HepG2 (cell line): ENCODE results near the gene EIF3L. TPM values are rescaled to one million over a fixed set of nuclear protein-coding genes. Genes with fewer than 3 reads are reported as not detected.

ENCODE experiments used
- HNRNPLL ChIP-seq: fragments of 200-400 bp; formaldehyde crosslinking; IDR thresholded peaks from 2 replicates; pipeline ENCODE4 v1.6.1; 2017; ENCODE audit warnings: mild to moderate bottlenecking, low read depth, low read length; ENCODE audit not compliant: poor library complexity, severe bottlenecking
- IRF2 ChIP-seq: IDR thresholded peaks from 2 replicates; pipeline ENCODE4 v1.6.1; 2018; ENCODE audit warnings: missing genetic modification reagents, missing compliant biosample characterization
- JARID2 ChIP-seq: sonication (generic); formaldehyde crosslinking; IDR thresholded peaks from 2 replicates; pipeline ENCODE4 v1.8.1; 2023; ENCODE audit warnings: missing genetic modification reagents, inconsistent platforms; ENCODE audit not compliant: insufficient replicate concordance
- JDP2 ChIP-seq: sonication (generic); formaldehyde crosslinking; IDR thresholded peaks from 2 replicates; pipeline ENCODE4 v1.8.1; 2022; ENCODE audit warnings: missing genetic modification reagents, borderline replicate concordance
- KDM5B ChIP-seq: sonication (generic); formaldehyde crosslinking; IDR thresholded peaks from 2 replicates; pipeline ENCODE4 v1.4.0; 2020; ENCODE audit warnings: missing genetic modification reagents, mild to moderate bottlenecking, borderline replicate concordance
- MTF1 ChIP-seq: sonication (generic); formaldehyde crosslinking; IDR thresholded peaks from 2 replicates; pipeline ENCODE4 v1.5.0; 2020; ENCODE audit warnings: missing genetic modification reagents
- MYC ChIP-seq: sonication (generic); formaldehyde crosslinking; IDR thresholded peaks from 2 replicates; pipeline ENCODE4 v1.9.0; 2021; ENCODE audit warnings: missing genetic modification reagents, borderline replicate concordance
- REL ChIP-seq: sonication (generic); formaldehyde crosslinking; conservative IDR thresholded peaks from 2 replicates; pipeline ENCODE4 v1.8.0; 2022; ENCODE audit warnings: mild to moderate bottlenecking, missing genetic modification reagents, moderate library complexity
- RFXAP ChIP-seq: sonication (generic); formaldehyde crosslinking; IDR thresholded peaks from 2 replicates; pipeline ENCODE4 v1.4.0; 2020; ENCODE audit warnings: missing genetic modification reagents, borderline replicate concordance
- RNF2 ChIP-seq: fragments of 450-650 bp; conservative IDR thresholded peaks from 2 replicates; pipeline ENCODE4 v1.6.1; 2016; ENCODE audit warnings: low read depth
- ZC3H13 ChIP-seq: sonication (generic); formaldehyde crosslinking; IDR thresholded peaks from 2 replicates; pipeline ENCODE4 v1.8.1; 2023; ENCODE audit warnings: mild to moderate bottlenecking, missing genetic modification reagents, moderate library complexity
- ZFP90 ChIP-seq: sonication (generic); formaldehyde crosslinking; IDR thresholded peaks from 2 replicates; pipeline ENCODE4 v1.8.0; 2022; ENCODE audit warnings: missing genetic modification reagents, mild to moderate bottlenecking, inconsistent platforms, borderline replicate concordance
- ZNF10 ChIP-seq: sonication (generic); formaldehyde crosslinking; IDR thresholded peaks from 2 replicates; pipeline ENCODE4 v1.4.0; 2020; ENCODE audit warnings: mild to moderate bottlenecking, low read depth, missing genetic modification reagents, borderline replicate concordance
- ZNF136 ChIP-seq: sonication (generic); formaldehyde crosslinking; IDR thresholded peaks from 2 replicates; pipeline ENCODE4 v1.8.1; 2022; ENCODE audit warnings: low read depth, mild to moderate bottlenecking, moderate library complexity, missing genetic modification reagents
- ZNF160 ChIP-seq: sonication (generic); formaldehyde crosslinking; IDR thresholded peaks from 2 replicates; pipeline ENCODE4 v1.8.0; 2022; ENCODE audit warnings: mild to moderate bottlenecking, inconsistent platforms, missing genetic modification reagents
- ZNF329 ChIP-seq: sonication (generic); formaldehyde crosslinking; IDR thresholded peaks from 2 replicates; pipeline ENCODE4 v1.9.0; 2021; ENCODE audit warnings: low read depth, mild to moderate bottlenecking, missing genetic modification reagents
- ZNF432 ChIP-seq: sonication (generic); formaldehyde crosslinking; IDR thresholded peaks from 2 replicates; pipeline ENCODE4 v1.5.0; 2020; ENCODE audit warnings: missing genetic modification reagents, mild to moderate bottlenecking, borderline replicate concordance
- ZNF609 ChIP-seq: sonication (generic); formaldehyde crosslinking; IDR thresholded peaks from 2 replicates; pipeline ENCODE4 v1.4.0; 2020; ENCODE audit warnings: mild to moderate bottlenecking, missing genetic modification reagents, borderline replicate concordance
- ZNF883 ChIP-seq: sonication (generic); formaldehyde crosslinking; IDR thresholded peaks from 2 replicates; pipeline ENCODE4 v1.5.1; 2020; ENCODE audit warnings: mild to moderate bottlenecking, missing genetic modification reagents; ENCODE audit errors: not compliant biosample characterization
- ZSCAN21 ChIP-seq: sonication (generic); formaldehyde crosslinking; IDR thresholded peaks from 2 replicates; pipeline ENCODE4 v1.8.0; 2022; ENCODE audit warnings: mild to moderate bottlenecking, missing genetic modification reagents, moderate library complexity, borderline replicate concordance
- polyA plus RNA-seq, 8 experiments: library from polyadenylated mRNA; depleted of rRNA in 3 of 8; stranded (reverse) in 7 of 8; unstranded in 1 of 8; fragments of >200 nt; fragmentation: Illumina TruSeq in 4 of 8; extraction: Trizol in 4 of 8; gene quantifications; 2 replicates each; pipeline versions ENCODE4 v1.2.1 to v1.2.3, GENCODE V29; 2011 to 2016; ENCODE audit warnings: low read depth in 4 of 8, missing spikeins in 1 of 8, mixed read lengths in 1 of 8; ENCODE audit not compliant: insufficient read depth in 1 of 8
- total RNA-seq, 5 experiments: library from RNA; depleted of rRNA; stranded (reverse); fragments of >200 nt; fragmentation: Illumina TruSeq; extraction: Trizol; gene quantifications; 2 replicates each; pipeline ENCODE4 v1.2.3, GENCODE V29; 2016; ENCODE audit warnings: low read depth in 1 of 5
- TF ChIP-seq, protein P1 (sequence below): sonication (generic); formaldehyde crosslinking; IDR thresholded peaks from 2 replicates; pipeline ENCODE4 v1.4.0; 2020; ENCODE audit warnings: missing genetic modification reagents, borderline replicate concordance

The EIF3L gene
- total and polyA plus RNA-seq, 2 of the 13 experiments (the other 11 are each of a cell fraction or from before 2014, with no cell fraction given) = 514 to 793 TPM

DNA sequence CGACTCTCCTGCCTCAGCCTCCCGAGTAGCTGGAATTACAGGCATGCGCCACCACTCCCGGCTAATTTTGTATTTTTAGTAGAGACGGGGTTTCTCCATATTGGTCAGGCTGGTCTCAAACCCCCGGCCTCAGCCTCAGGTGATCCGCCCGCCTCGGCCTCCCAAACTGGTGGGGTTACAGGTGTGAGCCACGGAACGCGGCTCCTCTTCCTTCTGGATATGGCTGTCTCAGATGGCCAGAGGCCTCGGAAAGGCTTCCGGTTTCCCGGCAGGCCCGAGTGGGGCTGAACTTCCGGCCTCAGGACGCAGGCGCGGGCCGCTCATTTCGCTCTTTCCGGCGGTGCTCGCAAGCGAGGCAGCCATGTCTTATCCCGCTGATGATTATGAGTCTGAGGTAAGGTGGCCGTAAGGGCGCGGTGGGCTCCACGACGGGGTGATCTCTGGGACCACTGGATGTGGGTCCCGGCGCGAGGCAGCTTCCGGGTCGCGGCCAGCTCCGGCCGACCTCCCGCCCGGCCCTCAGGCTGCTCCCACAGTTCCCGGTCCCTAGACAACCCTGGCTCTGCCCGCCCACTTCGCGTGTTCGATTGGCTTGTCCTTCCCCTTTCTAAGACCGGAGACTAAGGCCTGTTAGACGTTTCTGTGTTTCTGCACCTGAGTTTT is at the start of gene EIF3L (continued):
- TF ChIP-seq ZNF160 (CRISPR knock-in tag) = no peak
- TF ChIP-seq IRF2 (CRISPR knock-in tag) = peak; percentile 41; the same call in 1 of the 2 replicates
- TF ChIP-seq ZNF883 (CRISPR knock-in tag) = peak; percentile 72
- 0 out of 2 replicates have a peak, but pooled peaks have one; percentile 51 for TF ChIP-seq MTF1 (CRISPR knock-in tag)
- TF ChIP-seq ZNF136 = peak; percentile 89
- TF ChIP-seq ZNF10 (CRISPR knock-in tag) = no peak
- TF ChIP-seq JDP2 = no peak
- TF ChIP-seq RNF2 = 0 out of 2 replicates have a peak, but pooled peaks have one; percentile 47
- peak; percentile 71 for TF ChIP-seq ZFP90 (CRISPR knock-in tag)
- TF ChIP-seq, protein P1, sequence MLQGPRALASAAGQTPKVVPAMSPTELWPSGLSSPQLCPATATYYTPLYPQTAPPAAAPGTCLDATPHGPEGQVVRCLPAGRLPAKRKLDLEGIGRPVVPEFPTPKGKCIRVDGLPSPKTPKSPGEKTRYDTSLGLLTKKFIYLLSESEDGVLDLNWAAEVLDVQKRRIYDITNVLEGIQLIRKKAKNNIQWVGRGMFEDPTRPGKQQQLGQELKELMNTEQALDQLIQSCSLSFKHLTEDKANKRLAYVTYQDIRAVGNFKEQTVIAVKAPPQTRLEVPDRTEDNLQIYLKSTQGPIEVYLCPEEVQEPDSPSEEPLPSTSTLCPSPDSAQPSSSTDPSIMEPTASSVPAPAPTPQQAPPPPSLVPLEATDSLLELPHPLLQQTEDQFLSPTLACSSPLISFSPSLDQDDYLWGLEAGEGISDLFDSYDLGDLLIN (CRISPR knock-in tag) = 0 out of 2 replicates have a peak, but pooled peaks have one; percentile 38
- peak; percentile 76 for TF ChIP-seq HNRNPLL
- TF ChIP-seq RFXAP = peak; percentile 73
- TF ChIP-seq JARID2 = peak; percentile 69
- 0 out of 2 replicates have a peak, but pooled peaks have one; percentile 30 for TF ChIP-seq ZNF329
- TF ChIP-seq ZNF432 (CRISPR knock-in tag) = no peak
- 0 out of 2 replicates have a peak, but pooled peaks have one; percentile 34 for TF ChIP-seq ZNF609 (CRISPR knock-in tag)
- TF ChIP-seq KDM5B (CRISPR knock-in tag) = peak; percentile 59; the same call in 1 of the 2 replicates
- peak; percentile 83; the same call in 1 of the 2 replicates for TF ChIP-seq MYC (CRISPR knock-in tag)
- peak; percentile 81; the same call in 1 of the 2 replicates for TF ChIP-seq REL
- TF ChIP-seq ZC3H13 (CRISPR knock-in tag) = peak; percentile 26; the same call in 1 of the 2 replicates
- peak; percentile 22; the same call in 1 of the 2 replicates for TF ChIP-seq ZSCAN21 (CRISPR knock-in tag)
